CD4-positive, alpha-beta T cell treated with Interleukin-10 for 1 hour (primary cell): ENCODE data around the gene LTBP3.
A peak's percentile ranks its signal among the peaks of the same experiment; 100 is the strongest.

ENCODE experiments used
- DNase-seq: peaks from one replicate; pipeline ENCODE4 v3.0.0-alpha.2; 2020

Gene LTBP3

DNA sequence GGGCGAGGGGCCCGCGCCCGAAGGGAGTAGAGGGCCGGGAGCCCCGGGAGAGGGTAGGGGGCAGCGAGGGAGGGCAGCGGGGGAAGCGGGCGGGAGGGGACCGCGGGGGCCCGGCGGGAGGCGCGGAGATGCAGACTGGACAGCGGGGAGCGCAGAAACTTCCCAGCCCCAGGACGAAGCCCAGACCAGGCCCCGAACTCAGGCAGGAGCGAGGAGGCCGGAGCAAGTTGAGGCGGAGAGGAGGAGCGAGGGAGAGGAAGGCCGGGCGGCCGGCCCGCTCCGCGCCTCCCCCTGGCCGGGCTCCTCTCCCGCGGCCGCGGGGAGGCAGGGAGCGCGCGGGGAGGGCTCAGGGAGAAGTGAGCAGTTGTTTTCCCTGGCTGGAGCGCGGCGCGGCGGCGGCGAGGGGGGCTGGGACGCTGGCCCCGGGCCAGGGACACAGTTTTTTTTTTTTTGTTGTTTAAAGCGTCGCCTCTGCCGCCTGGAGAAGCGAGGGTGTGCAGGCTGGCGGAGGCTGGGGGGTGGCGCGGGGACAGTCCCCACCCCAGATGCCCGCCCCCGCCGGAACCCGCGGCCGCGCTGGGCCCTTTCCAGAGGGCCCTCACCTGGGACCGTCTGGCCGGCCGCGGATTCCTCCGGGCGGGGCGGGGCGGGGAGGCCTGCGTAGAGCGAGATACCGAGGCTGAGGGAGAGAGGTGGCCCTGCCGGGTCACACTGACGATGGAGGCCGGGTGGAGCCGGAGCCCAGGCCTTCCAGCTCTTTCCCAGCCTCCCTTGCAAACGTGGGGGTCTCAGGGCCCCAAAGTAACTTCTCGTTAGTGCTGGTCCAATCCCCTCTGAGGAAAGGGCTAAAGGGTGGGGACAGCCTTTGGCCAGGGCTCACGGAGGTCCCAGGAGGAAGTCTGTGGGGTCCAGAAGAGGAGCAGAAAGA, at the start of gene LTBP3:
LTBP3 (minus strand) TSS at position 358 of the 928 bp plus-strand sequence. CDS start 400 bp downstream, outside the sequence.
- peak; percentile 58 for DNase-seq

GRCh38 chr11:65606876-65607613, 48.9 kb upstream of the LTBP3 start:
- peak; percentile 19 for DNase-seq

GRCh38 chr11:65604258-65604657, 46.1 kb upstream of the LTBP3 start:
- no peak for DNase-seq

DNA sequence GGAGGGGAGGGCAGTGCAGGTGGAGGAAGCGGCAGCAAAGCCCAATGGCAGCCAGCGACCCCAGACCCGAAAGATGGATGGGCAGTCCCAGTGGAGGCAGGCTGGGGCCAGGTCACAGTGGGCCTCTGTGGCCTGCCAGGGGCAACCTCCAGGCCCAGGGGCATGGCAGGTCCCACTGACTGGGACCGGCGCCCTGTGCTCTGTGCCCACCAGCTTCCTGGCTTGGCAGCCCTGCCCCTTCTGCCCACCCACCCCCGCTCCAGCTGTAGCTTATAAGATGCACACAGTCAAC, 41.7 kb upstream of the LTBP3 start:
- DNase-seq = no peak

- no peak for DNase-seq
Measured at GRCh38 chr11:65599216-65599954, 41.2 kb upstream of the LTBP3 start.

DNA sequence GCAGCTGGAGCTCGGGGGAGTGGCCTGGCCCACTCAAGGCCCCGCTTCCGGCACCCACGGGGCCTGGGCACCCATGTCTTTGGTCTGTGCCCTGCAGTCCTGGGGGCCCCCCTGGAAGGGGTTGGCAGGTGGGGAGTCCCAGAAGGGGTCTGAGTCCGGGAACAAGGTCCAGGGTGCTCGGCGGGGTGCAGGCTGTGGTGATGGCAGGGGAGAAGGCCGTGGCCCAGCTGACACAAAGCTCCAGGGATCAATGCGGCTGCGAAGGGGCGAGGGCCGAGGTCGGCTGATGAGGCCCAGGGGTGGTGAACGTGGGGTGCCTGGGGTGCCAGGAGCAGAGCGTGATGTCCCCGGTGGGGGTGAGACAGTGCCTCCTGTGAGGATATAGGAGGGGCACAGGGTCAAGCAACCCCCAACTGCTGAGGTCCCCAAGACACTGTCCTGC, 40.1 kb upstream of the LTBP3 start:
- no peak for DNase-seq

GRCh38 chr11:65596520-65596919, 38.4 kb upstream of the LTBP3 start:
- no peak for DNase-seq

GRCh38 chr11:65595543-65596281, 37.6 kb upstream of the LTBP3 start, which contains the start of gene KCNK7:
TSS of gene KCNK7 (minus strand) at chr11:65595800. CDS start at chr11:65595772, 28 bp downstream.
- no peak for DNase-seq

- DNase-seq = no peak
Measured at GRCh38 chr11:65595131-65595530, 37.0 kb upstream of the LTBP3 start.

- peak; percentile 61 for DNase-seq
Measured at GRCh38 chr11:65593518-65594414, 35.6 kb upstream of the LTBP3 start.

DNA sequence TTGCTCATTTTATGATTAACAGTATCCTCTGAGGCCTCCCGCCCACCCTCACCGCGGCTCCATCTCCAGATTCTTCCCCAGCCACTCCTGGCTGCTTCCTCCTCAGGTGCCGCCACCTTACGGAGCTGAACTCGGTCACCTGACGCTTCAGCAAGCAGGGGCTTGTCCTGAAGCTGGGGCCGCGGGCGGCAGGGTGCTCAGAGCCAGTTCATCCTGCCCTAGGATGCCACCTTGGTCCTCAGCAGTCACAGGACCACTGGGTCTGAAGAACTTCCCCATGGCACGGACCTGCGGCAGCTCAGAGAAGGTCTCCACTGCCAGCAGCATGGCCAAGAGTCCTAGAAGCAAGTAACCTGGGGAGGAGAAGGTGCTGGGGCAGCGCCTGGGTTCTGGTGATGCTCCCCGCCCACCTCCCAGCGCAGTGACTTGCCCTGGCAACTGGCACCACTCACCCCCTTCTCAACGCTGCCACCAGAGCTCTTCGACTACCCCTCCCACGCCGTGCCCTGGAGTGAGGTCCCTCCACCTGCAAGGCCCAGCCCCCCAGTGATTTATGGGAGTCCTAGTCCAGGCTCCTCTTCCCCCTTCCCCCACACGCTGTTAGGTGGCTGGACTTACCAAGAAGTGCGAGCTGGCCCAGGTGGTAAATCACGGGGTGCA, 34.8 kb upstream of the LTBP3 start:
- DNase-seq = no peak

DNA sequence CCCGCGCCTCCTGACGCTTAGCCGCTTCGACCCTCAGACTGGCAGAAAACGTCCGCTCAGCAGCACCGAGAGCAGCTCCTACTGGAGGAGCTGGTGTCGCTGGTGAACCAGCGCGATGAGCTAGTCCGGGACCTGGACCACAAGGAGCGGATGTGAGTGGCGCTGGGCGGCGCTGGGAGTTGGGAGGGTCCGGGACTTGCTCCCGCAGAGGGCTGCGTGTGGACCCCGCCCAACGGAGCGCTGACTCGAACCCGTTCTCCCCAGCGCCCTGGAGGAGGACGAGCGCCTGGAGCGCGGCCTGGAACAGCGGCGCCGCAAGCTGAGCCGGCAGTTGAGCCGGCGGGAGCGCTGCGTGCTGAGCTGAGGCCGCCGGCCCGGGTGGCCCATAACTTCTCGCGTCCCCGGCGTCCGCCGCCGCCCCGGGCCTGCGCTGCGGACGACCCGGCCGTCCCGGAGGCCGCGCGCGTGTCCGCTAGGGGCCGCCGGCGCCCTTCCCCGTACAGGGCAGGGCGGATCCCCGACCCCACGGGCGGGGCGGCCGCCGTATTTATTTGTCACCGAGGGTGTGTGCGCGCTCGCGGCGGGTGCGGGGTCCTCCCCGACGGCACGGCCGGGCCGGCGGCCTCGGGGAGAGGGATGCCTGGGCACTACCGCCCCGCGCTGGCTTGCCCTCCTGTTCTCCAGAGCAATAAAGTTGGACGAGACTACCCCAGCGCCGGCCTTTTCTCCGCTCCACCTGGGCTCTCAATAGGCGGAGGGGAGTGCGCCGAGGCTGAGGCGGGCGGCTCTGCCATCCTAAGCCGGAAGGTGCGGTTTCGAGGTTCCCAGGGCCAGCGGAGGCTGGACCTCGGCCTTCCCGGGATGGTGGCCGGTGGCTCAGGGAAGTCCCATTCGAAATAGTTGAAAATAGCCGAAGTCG, 34.0 kb upstream of the LTBP3 start:
- DNase-seq = no peak

DNA sequence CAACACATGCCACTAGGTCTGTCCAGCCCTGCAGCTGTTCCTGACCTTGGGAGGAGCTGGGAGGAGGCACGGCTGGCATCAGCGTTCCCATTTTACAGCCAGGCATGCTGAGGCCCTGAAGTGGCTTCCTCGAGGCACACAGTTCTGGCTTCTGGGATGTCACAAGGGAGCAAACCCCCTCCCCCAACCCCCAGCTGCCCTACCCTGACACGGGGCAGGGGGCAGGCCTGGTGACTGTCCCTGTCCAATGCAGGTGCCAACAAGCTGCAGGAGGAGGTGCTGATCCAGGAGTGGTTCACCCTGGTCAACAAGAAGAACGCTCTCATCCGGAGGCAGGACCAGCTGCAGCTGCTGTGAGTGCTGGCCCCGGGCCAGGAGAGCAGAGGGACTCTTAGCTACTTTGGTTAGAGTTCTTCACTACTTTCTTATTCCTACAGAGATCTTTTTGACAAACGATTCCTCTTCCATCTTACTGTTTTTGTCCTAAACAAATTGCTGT, 32.1 kb upstream of the LTBP3 start:
- no peak for DNase-seq

GRCh38 chr11:65589444-65590239, 31.5 kb upstream of the LTBP3 start:
- DNase-seq = peak; percentile 50

DNA sequence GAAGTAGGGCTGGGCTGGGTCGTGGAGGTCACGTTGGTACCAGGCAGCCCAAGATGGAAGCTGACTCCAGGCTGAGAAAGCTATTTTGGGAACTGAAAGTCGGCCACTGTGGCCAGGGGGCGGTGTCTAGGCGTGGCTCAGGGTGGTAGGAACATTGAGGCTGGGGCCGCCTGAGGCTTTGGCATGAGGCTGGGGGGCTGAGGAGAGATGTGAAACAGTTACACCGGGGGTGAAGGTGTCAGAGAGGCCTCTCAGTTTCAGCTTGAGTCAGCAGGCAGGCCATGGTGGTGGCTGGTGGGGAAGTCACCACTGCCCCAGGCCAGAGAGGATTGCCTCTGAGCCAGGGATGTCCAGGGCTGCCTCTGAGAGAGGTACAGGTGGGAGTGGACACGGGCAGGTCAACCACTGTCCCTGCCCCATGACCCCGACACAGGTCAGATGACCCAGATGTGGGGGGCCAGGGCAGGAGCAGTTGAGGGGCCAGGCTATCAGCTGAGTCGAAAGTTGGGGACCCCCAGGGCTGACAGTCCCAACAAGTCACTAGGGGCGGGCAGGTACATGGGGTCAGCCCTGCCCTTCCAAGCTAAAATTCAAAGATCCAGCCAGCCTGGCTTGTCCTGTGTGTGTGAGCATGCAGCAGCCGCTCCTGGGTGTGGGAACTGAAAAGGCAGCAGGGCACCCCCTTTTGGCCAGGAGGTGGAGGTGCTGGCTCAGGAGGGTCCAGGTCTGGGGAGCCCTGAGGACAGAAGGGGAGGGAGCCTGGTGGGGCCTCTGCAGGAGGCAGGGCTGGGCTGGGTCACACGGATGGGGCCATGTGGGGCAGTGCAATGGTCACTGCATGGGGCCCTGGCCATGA, 30.3 kb upstream of the LTBP3 start:
- peak; percentile 85 for DNase-seq

DNA sequence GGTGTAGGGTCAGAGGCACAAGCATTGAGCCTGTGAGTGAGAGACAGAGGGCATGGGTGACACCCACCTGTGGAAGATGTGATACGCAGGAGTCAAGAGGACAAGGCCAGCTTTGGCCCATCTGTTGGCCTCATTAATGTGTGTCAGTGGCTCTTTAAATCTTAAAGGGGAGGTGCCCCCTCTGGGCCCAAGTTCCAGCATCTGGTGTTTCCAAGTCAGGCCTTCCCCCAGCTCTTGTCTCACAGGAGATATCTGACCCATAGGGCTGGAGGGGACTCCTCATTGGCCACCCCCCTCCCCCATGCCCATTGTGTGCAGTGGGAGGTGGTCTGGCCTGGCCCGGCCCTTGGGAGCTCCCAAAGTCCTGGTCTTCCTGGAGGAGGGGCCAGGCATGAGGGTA, 28.5 kb upstream of the LTBP3 start:
- DNase-seq = no peak

- no peak for DNase-seq
Measured at GRCh38 chr11:65586247-65586630, 28.1 kb upstream of the LTBP3 start.
